HEK293T (cell line): Measurements from ENCODE around the gene ZNF516.

ENCODE experiments used
- ARNT ChIP-seq: fragments of 450-650 bp; IDR thresholded peaks from 2 replicates; pipeline ENCODE4 v1.6.1; 2017; ENCODE audit warnings: mild to moderate bottlenecking
- BHLHE40 ChIP-seq: fragments of 450-650 bp; IDR thresholded peaks from 2 replicates; pipeline ENCODE4 v1.6.1; 2016; ENCODE audit warnings: mild to moderate bottlenecking, moderate library complexity, borderline replicate concordance
- CTBP1 ChIP-seq: fragments of 450-650 bp; IDR thresholded peaks from 2 replicates; pipeline ENCODE4 v1.6.1; 2016; ENCODE audit warnings: borderline replicate concordance
- ELF4 ChIP-seq: fragments of 450-650 bp; IDR thresholded peaks from 2 replicates; pipeline ENCODE4 v1.6.1; 2017; ENCODE audit warnings: antibody characterized with exemption
- FOXA1 ChIP-seq: fragments of 450-650 bp; IDR thresholded peaks from 2 replicates; pipeline ENCODE4 v1.6.1; 2016; ENCODE audit warnings: mild to moderate bottlenecking
- FOXK2 ChIP-seq: fragments of 450-650 bp; IDR thresholded peaks from 2 replicates; pipeline ENCODE4 v1.6.1; 2016; ENCODE audit warnings: mild to moderate bottlenecking
- TARDBP ChIP-seq: fragments of 450-650 bp; IDR thresholded peaks from 2 replicates; pipeline ENCODE4 v1.6.1; 2016

DNA sequence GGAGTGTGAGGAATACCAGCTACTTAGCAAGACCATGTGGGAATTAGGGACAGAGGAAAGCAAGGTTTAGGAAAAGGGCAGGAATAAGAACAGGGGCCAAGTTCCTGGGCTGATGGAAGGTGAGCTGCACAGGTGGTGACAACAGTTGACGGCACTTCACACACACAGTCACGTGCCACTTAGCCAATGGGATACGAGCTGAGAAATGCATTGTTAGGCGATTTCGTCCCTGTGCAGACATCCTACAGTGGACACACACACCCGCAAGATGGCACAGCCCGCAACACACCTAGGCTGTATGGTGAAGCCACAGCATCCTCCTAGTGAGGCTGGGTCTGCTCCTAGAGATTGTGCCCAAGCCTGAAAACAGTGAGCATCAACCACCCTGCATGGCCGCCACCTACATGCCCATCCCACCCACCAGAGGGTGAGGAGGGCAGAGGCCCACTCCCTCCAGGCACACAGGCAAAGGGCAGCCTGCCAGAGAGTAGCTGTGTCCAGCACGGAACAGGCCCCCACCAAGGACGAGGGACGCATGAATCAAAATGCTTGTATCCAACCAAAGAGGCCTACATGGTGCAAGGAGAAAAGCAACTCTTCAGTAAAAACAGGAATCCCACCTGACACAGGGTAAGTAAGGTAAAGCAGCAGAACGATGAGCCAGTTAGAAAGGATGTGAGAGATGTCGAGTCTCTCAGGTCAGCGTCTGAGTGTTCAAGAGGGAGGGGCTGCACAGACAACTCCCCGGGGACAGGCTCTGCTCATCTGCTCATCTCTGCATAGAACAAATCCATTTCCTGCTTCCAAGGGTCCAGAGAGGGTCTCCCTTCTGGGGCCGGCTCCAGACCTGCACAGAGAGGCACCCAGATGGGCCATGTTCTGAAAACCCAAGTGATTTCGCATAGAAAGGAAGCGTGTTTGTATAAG lies 51.3 kb downstream of the ZNF516 start:
- TF ChIP-seq TARDBP (no peak), ELF4 (no peak), ARNT (no peak), FOXK2 (no peak), FOXA1 (no peak), CTBP1 (no peak), BHLHE40 (no peak)
